K562 (cell line): Measurements from ENCODE around the gene CLSTN2. TPM values are rescaled to one million over a fixed set of nuclear protein-coding genes. Genes with fewer than 3 reads are reported as not detected.

Experiments
- ATAC-seq: fragments of 200-7000 bp; cut with Tn5 transposase; 3 replicates; pipeline ENCODE4 v1.9.1; 2020; ENCODE audit warnings: moderate library complexity
- BruUV-seq: library from RNA; stranded (reverse); fragments of 400-500 nt; replicated peaks from 2 replicates; lab custom pipeline; 2021; lab: Mats Ljungman, UMichigan
- CTCF ChIA-PET: fragments of 300-600 bp; formaldehyde crosslinking; extraction: SDS; loops from one replicate; lab custom pipeline; 2021; ENCODE audit warnings: low intra/inter-chr PET ratio; lab: Yijun Ruan, JAX
- POLR2A ChIA-PET: fragments of 300-600, 350-650 bp; sonication (Branson Sonifier 250); formaldehyde crosslinking; extraction: SDS; loops from one replicate; lab custom pipeline; 2021; ENCODE audit warnings: antibody characterized with exemption, inconsistent platforms; lab: Yijun Ruan, JAX
- DNase-seq, 4 experiments: peaks; one replicate each; pipeline versions ENCODE4 v3.0.0 to v3.0.0-alpha.2; 2011 to 2018; ENCODE audit warnings: low spot score in 3 of 4, mixed read lengths in 3 of 4; ENCODE audit errors: extremely low read depth in 1 of 4
- FAIRE-seq: peaks from 2 replicates; lab custom pipeline; 2011; peaks lifted over from hg19 to GRCh38; lab: Jason Lieb, UNC
- H2AFZ ChIP-seq: 2 replicates; pipeline ENCODE4 v1.6.0; 2011; ENCODE audit warnings: low read depth, low read length, control low read depth, inconsistent platforms
- H3K27ac ChIP-seq: fragments of 200-600 bp; 3 replicates; pipeline ENCODE4 v1.8.0; 2011; ENCODE audit warnings: low read depth, mild to moderate bottlenecking, control low read depth, inconsistent platforms, low read length, moderate library complexity, mixed read lengths; ENCODE audit errors: extremely low read depth
- H3K27me3 ChIP-seq, 2 experiments: fragments of 300-600 bp in 1 of 2; 2 replicates in 1 of 2; 3 replicates in 1 of 2; pipeline versions ENCODE4 v1.6.0 to v1.8.0; 2011; ENCODE audit warnings: inconsistent platforms in 2 of 2, low read length in 2 of 2, mild to moderate bottlenecking in 1 of 2, mixed read lengths in 1 of 2, moderate library complexity in 1 of 2; ENCODE audit not compliant: control insufficient read depth in 2 of 2, insufficient read depth in 2 of 2
- H3K36me3 ChIP-seq: fragments of 300-600 bp; 3 replicates; pipeline ENCODE4 v1.8.0; 2011; ENCODE audit warnings: mild to moderate bottlenecking, low read length, inconsistent platforms; ENCODE audit not compliant: control insufficient read depth, insufficient read depth
- H3K4me1 ChIP-seq, 2 experiments: fragments of 200-600 bp in 1 of 2; replicated peaks in 1 of 2; 2 replicates in 1 of 2; 3 replicates in 1 of 2; pipeline versions ENCODE4 v1.5.1 to v1.8.0; 2011; ENCODE audit warnings: inconsistent platforms in 2 of 2, low read length in 2 of 2, mild to moderate bottlenecking in 1 of 2, mixed read lengths in 1 of 2, moderate library complexity in 1 of 2; ENCODE audit not compliant: control insufficient read depth in 2 of 2, insufficient read depth in 2 of 2
- H3K4me2 ChIP-seq: 2 replicates; pipeline ENCODE4 v1.6.1; 2011; ENCODE audit warnings: low read length, control low read depth, inconsistent platforms, mixed read lengths; ENCODE audit not compliant: insufficient read depth
- H3K4me3 ChIP-seq: fragments of 200-600 bp; sonication (generic), shearing (Covaris generic); 2 replicates; pipeline ENCODE4 v1.5.1; 2016; ENCODE audit warnings: control low read depth, inconsistent platforms
- H3K79me2 ChIP-seq: fragments of 200-600 bp; 3 replicates; pipeline ENCODE4 v1.8.0; 2011; ENCODE audit warnings: low read length, inconsistent platforms; ENCODE audit not compliant: control insufficient read depth, insufficient read depth
- H3K9ac ChIP-seq, 2 experiments: 2 replicates each; pipeline versions ENCODE4 v1.6.0 to v1.6.1; 2011; ENCODE audit warnings: low read depth in 2 of 2, low read length in 2 of 2, control low read depth in 1 of 2, inconsistent platforms in 1 of 2, mild to moderate bottlenecking in 1 of 2, mixed read lengths in 1 of 2; ENCODE audit not compliant: insufficient read depth in 1 of 2
- H3K9me1 ChIP-seq: one replicate; pipeline ENCODE4 v1.6.0; 2011; ENCODE audit warnings: inconsistent platforms, mild to moderate bottlenecking, low read length, moderate library complexity; ENCODE audit not compliant: control insufficient read depth, insufficient read depth
- H3K9me3 ChIP-seq: replicated peaks from 2 replicates; pipeline ENCODE4 v1.5.1; 2011; ENCODE audit warnings: low read depth, low read length, inconsistent platforms; ENCODE audit not compliant: control insufficient read depth, insufficient read depth
- H4K20me1 ChIP-seq: replicated peaks from 2 replicates; pipeline ENCODE4 v1.6.1; 2011; ENCODE audit warnings: low read length, inconsistent platforms, mixed read lengths; ENCODE audit not compliant: control insufficient read depth, insufficient read depth
- C11orf30 ChIP-seq: fragments of 450-650 bp; IDR thresholded peaks from 2 replicates; pipeline ENCODE4 v1.6.1; 2016; ENCODE audit warnings: low read depth, mild to moderate bottlenecking
- CBX2 ChIP-seq: fragments of 200-600 bp; sonication (generic); IDR thresholded peaks from one replicate; pipeline ENCODE4 v1.6.1; 2012; ENCODE audit warnings: mild to moderate bottlenecking, low read length, inconsistent platforms; ENCODE audit not compliant: insufficient read depth, poor library complexity, severe bottlenecking
- FOXP4 ChIP-seq: sonication (generic); formaldehyde crosslinking; IDR thresholded peaks from 2 replicates; pipeline ENCODE4 v1.8.0; 2022; ENCODE audit warnings: mild to moderate bottlenecking, missing genetic modification reagents, borderline replicate concordance
- IFI16 ChIP-seq: fragments of 250-450 bp; sonication (Bioruptor Pico); IDR thresholded peaks from 2 replicates; pipeline ENCODE4 v2.1.2; 2022; ENCODE audit warnings: mild to moderate bottlenecking, inconsistent platforms
- MAFF ChIP-seq: IDR thresholded peaks from 2 replicates; pipeline ENCODE4 v1.6.1; 2012; ENCODE audit warnings: low read length, improper control_type of control experiment
- MAFG ChIP-seq: fragments of 450-650 bp; conservative IDR thresholded peaks from 2 replicates; pipeline ENCODE4 v1.6.1; 2016; ENCODE audit warnings: missing genetic modification characterization, missing compliant biosample characterization
- MAFK ChIP-seq: IDR thresholded peaks from 2 replicates; pipeline ENCODE4 v1.6.1; 2011; ENCODE audit warnings: low read length, improper control_type of control experiment
- MCM2 ChIP-seq: fragments of 450-650 bp; IDR thresholded peaks from 2 replicates; pipeline ENCODE4 v1.6.1; 2017; ENCODE audit warnings: low read depth, mild to moderate bottlenecking
- MEIS2 ChIP-seq: fragments of 450-650 bp; IDR thresholded peaks from 2 replicates; pipeline ENCODE4 v1.6.1; 2014; ENCODE audit warnings: mild to moderate bottlenecking; ENCODE audit not compliant: partially characterized antibody
- NFE2 ChIP-seq: IDR thresholded peaks from 2 replicates; pipeline ENCODE4 v1.6.1; 2014; ENCODE audit warnings: antibody characterized with exemption, low read depth
- PATZ1 ChIP-seq: fragments of 250-450 bp; sonication (Bioruptor Pico); IDR thresholded peaks from 2 replicates; pipeline ENCODE4 v1.5.0; 2020; ENCODE audit warnings: mild to moderate bottlenecking, borderline replicate concordance
- PBX2 ChIP-seq, 2 experiments: IDR thresholded peaks in 1 of 2; conservative IDR thresholded peaks in 1 of 2; 2 replicates each; pipeline ENCODE4 v1.6.1; 2016; ENCODE audit warnings: low read depth in 2 of 2, mild to moderate bottlenecking in 1 of 2, missing compliant biosample characterization in 1 of 2, missing genetic modification characterization in 1 of 2, moderate library complexity in 1 of 2
- RHOXF2B ChIP-seq: fragments of 250-450 bp; sonication (Bioruptor Pico); conservative IDR thresholded peaks from 2 replicates; pipeline ENCODE4 v1.5.1; 2021
- ZNF3 ChIP-seq: fragments of 250-450 bp; sonication (Bioruptor Pico); IDR thresholded peaks from 2 replicates; pipeline ENCODE4 v1.5.0; 2021; ENCODE audit warnings: mild to moderate bottlenecking, moderate library complexity
- ZNF316 ChIP-seq: fragments of 450-650 bp; IDR thresholded peaks from 2 replicates; pipeline ENCODE4 v1.6.1; 2016
- ZNF583 ChIP-seq: fragments of 250-450 bp; sonication (Bioruptor Pico); IDR thresholded peaks from 2 replicates; pipeline ENCODE4 v1.4.0; 2020
- WGBS: fragments of 100-300 bp; shearing (Covaris generic); methylation state at CpG from one replicate; pipeline ENCODE4 v1.1.6; 2016; ENCODE audit warnings: low coverage, mixed read lengths; ENCODE audit not compliant: insufficient coverage; ENCODE audit errors: missing lambda C conversion rate; 5-methylcytosine and 5-hydroxymethylcytosine counted together
- in situ Hi-C: fragments of 300-500 bp; cut with MboI; formaldehyde crosslinking; loops from 4 replicates; pipeline ENCODE4 v1.15.0; 2018; ENCODE audit warnings: inconsistent platforms, mixed read lengths
- intact Hi-C: fragments of 100-400 bp; cut with micrococcal nuclease; formaldehyde crosslinking; loops from 2 replicates; pipeline ENCODE4 v1.14.2; 2022
- polyA plus RNA-seq, 8 experiments: library from polyadenylated mRNA; depleted of rRNA in 4 of 8; stranded (reverse) in 5 of 8; unstranded in 3 of 8; fragments of >200 nt; fragmentation: Nextera tagmentation in 2 of 8; fragmentation: Illumina TruSeq in 1 of 8; extraction: Ambion mirVana in 2 of 8; extraction: Trizol in 1 of 8; gene quantifications; 2 replicates each; pipeline versions ENCODE4 v1.2.1 to v1.2.3, GENCODE V29; 2011 to 2014; ENCODE audit warnings: inconsistent platforms in 1 of 8, missing spikeins in 1 of 8
- total RNA-seq, 7 experiments: library from RNA; depleted of rRNA in 6 of 7; stranded (reverse); fragments of >200 nt in 6 of 7; fragmentation: Illumina TruSeq in 2 of 7; extraction: Trizol in 2 of 7; gene quantifications; 2 replicates each; pipeline versions ENCODE4 v1.2.1 to v1.2.3, GENCODE V29; 2011 to 2021; ENCODE audit warnings: low replicate concordance in 1 of 7
- TF ChIP-seq, protein P1 (sequence below): sonication (generic); formaldehyde crosslinking; IDR thresholded peaks from 2 replicates; pipeline ENCODE4 v1.8.0; 2022; ENCODE audit warnings: mild to moderate bottlenecking, missing genetic modification reagents

Gene CLSTN2
- total and polyA plus RNA-seq, 9 of the 15 experiments (the other 6 are each of a cell fraction or from before 2014, with no cell fraction given) = 0.02 to 0.04 (median 0.04) TPM; not detected in 6

- BruUV-seq = no TSS peak
- H3K4me1 ChIP-seq = no peaks in the 10 kb centered on the region
- POLR2A ChIA-PET = interaction anchor here (0.6 kb wide), 1 partner anchor 280 kb away, joined by 3 read pairs; no protein-coding TSS in a partner anchor
- no peak overlapping the region for H3K4me2 ChIP-seq
- no peaks in the 10 kb centered on the region for H3K27me3 ChIP-seq
- in situ Hi-C loops = no loop called here
- WGBS = 5% methylated on average over 1 of the region's 1 CpG
- H3K9me1 ChIP-seq = no peaks in the 10 kb centered on the region
- no peaks in the 10 kb centered on the region for H3K9me3 ChIP-seq
- H3K9ac ChIP-seq = no peak overlapping the region
- H2AFZ ChIP-seq = no peak overlapping the region
- H3K27ac ChIP-seq = no peak overlapping the region
- no peak overlapping the region for H3K4me3 ChIP-seq
- intact Hi-C loops = no loop called here
- no peaks in the 10 kb centered on the region for H3K79me2 ChIP-seq
- CTCF ChIA-PET = no interaction called here
- no peak for FAIRE-seq
- H3K36me3 ChIP-seq = no peaks in the 10 kb centered on the region
- H4K20me1 ChIP-seq = no peaks in the 10 kb centered on the region
- no peak for DNase-seq
- no peak for ATAC-seq
- peak; percentile 59 for TF ChIP-seq MEIS2
- no peak for TF ChIP-seq ZNF3 (CRISPR knock-in tag)
- TF ChIP-seq, protein P1, sequence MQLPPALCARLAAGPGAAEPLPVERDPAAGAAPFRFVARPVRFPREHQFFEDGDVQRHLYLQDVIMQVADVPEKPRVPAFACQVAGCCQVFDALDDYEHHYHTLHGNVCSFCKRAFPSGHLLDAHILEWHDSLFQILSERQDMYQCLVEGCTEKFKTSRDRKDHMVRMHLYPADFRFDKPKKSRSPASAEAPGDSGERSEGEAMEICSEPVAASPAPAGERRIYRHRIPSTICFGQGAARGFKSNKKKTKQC (CRISPR knock-in tag) = no peak
- TF ChIP-seq ZNF316 = peak; percentile 87
- TF ChIP-seq PATZ1 (CRISPR knock-in tag) = no peak
- no peak for TF ChIP-seq CBX2
- TF ChIP-seq IFI16 (CRISPR knock-in tag) = no peak
- no peak for TF ChIP-seq MCM2
- TF ChIP-seq FOXP4 (CRISPR knock-in tag) = no peak
- TF ChIP-seq C11orf30 = peak; percentile 85
- peak; percentile 61 for TF ChIP-seq NFE2
- no peak for TF ChIP-seq ZNF583 (CRISPR knock-in tag)
- peak; percentile 91 for TF ChIP-seq MAFG (tag)
- no peak for TF ChIP-seq PBX2 (CRISPR knock-in tag; IDR thresholded peaks at IDR 0.05; ENCODE audit: low read depth)
- peak; percentile 33; the same call in 1 of the 2 replicates for TF ChIP-seq PBX2 (tag; conservative IDR thresholded peaks at IDR 0.05; ENCODE audit: low read depth)
- TF ChIP-seq MAFK = peak; percentile 71; the same call in 1 of the 2 replicates
- peak; percentile 76; the same call in 1 of the 2 replicates for TF ChIP-seq MAFF
- no peak for TF ChIP-seq RHOXF2B (CRISPR knock-in tag)
Observed at GRCh38 chr3:140153736-140154135, 218.8 kb downstream of the CLSTN2 start.
